Neural progenitor cell (in vitro differentiated cells): ENCODE measurements around the gene RCVRN. TPM values are rescaled to one million over a fixed set of nuclear protein-coding genes. Genes with fewer than 3 reads are reported as not detected.
A peak's percentile ranks its signal among the peaks of the same experiment; 100 is the strongest.

Experiments used
- DNase-seq: peaks from one replicate; pipeline ENCODE4 v3.0.0-alpha.2; 2016; ENCODE audit warnings: low spot score
- H2AFZ ChIP-seq: fragments of 200-600 bp; sonication (generic); replicated peaks from 2 replicates; pipeline ENCODE4 v1.6.1; 2016; ENCODE audit warnings: antibody characterized with exemption
- H3F3A ChIP-seq: fragments of 200-600 bp; sonication (generic); 2 replicates; pipeline ENCODE4 v1.6.1; 2016; ENCODE audit warnings: antibody characterized with exemption, low read depth
- H3K27ac ChIP-seq: fragments of 200-600 bp; sonication (generic); 2 replicates; pipeline ENCODE4 v1.5.1; 2016; ENCODE audit warnings: mild to moderate bottlenecking
- H3K27me3 ChIP-seq: fragments of 200-600 bp; sonication (generic); 2 replicates; pipeline ENCODE4 v1.6.1; 2016; ENCODE audit warnings: mild to moderate bottlenecking, moderate library complexity
- H3K36me3 ChIP-seq: fragments of 200-600 bp; sonication (generic); 2 replicates; pipeline ENCODE4 v1.5.1; 2016
- H3K4me1 ChIP-seq: fragments of 200-600 bp; sonication (generic); 2 replicates; pipeline ENCODE4 v1.6.1; 2016; ENCODE audit warnings: mixed run types
- H3K4me2 ChIP-seq: fragments of 200-600 bp; sonication (generic); 2 replicates; pipeline ENCODE4 v1.6.1; 2016
- H3K4me3 ChIP-seq: fragments of 200-600 bp; sonication (generic); 2 replicates; pipeline ENCODE4 v1.5.1; 2016
- H3K79me2 ChIP-seq: fragments of 200-600 bp; sonication (generic); 2 replicates; pipeline ENCODE4 v1.6.1; 2016; ENCODE audit warnings: low read depth
- H3K9ac ChIP-seq: fragments of 200-600 bp; sonication (generic); 2 replicates; pipeline ENCODE4 v1.6.1; 2016
- H3K9me3 ChIP-seq: fragments of 200-600 bp; sonication (generic); 2 replicates; pipeline ENCODE4 v1.5.1; 2016; ENCODE audit warnings: low read depth
- H4K20me1 ChIP-seq: fragments of 200-600 bp; sonication (generic); 2 replicates; pipeline ENCODE4 v1.6.1; 2016; ENCODE audit warnings: low read depth
- H3K27ac Mint-ChIP-seq: 3 replicates; pipeline ENCODE4 v1.8.0; 2021; ENCODE audit warnings: mixed read lengths
- H3K27me3 Mint-ChIP-seq: 2 replicates; pipeline ENCODE4 v1.8.0; 2022; ENCODE audit warnings: low read depth, mild to moderate bottlenecking, inconsistent platforms, moderate library complexity, mixed read lengths; ENCODE audit not compliant: insufficient read depth
- H3K36me3 Mint-ChIP-seq: 3 replicates; pipeline ENCODE4 v1.8.0; 2021; ENCODE audit warnings: mixed read lengths
- H3K4me1 Mint-ChIP-seq: 3 replicates; pipeline ENCODE4 v1.8.0; 2021; ENCODE audit warnings: mixed read lengths
- H3K4me3 Mint-ChIP-seq: 3 replicates; pipeline ENCODE4 v1.8.0; 2021; ENCODE audit warnings: mild to moderate bottlenecking, moderate library complexity, mixed read lengths
- H3K9me3 Mint-ChIP-seq: 3 replicates; pipeline ENCODE4 v1.8.0; 2020; ENCODE audit warnings: mixed read lengths
- CTCF ChIP-seq: fragments of 200-600 bp; sonication (generic); IDR thresholded peaks from 2 replicates; pipeline ENCODE4 v1.5.1; 2017; ENCODE audit warnings: antibody characterized with exemption, mild to moderate bottlenecking
- EZH2 ChIP-seq: fragments of 200-600 bp; sonication (generic); IDR thresholded peaks from 2 replicates; pipeline ENCODE4 v1.6.1; 2017; ENCODE audit warnings: antibody characterized with exemption, mild to moderate bottlenecking, moderate library complexity
- EZH2phosphoT487 ChIP-seq: fragments of 200-600 bp; sonication (generic); IDR thresholded peaks from 2 replicates; pipeline ENCODE4 v1.6.1; 2017; ENCODE audit warnings: antibody characterized with exemption
- total RNA-seq: library from RNA; depleted of rRNA; stranded (reverse); fragments of >200 nt; gene quantifications from 2 replicates; pipeline ENCODE4 v1.2.3, GENCODE V29; 2015; ENCODE audit warnings: low replicate concordance

The RCVRN gene
- total RNA-seq, 1 donor from 2014 or later: not detected

- Mint-ChIP-seq H3K27ac (no peak overlapping the region), H3K4me1 (peaks cover 57% of the 10 kb centered on the region), H3K36me3 (no peaks in the 10 kb centered on the region), H3K9me3 (peaks cover 3% of the 10 kb centered on the region), H3K27me3 (peaks cover 12% of the 10 kb centered on the region), H3K4me3 (no peak overlapping the region)
- Histone ChIP-seq H3F3A (no peaks in the 10 kb centered on the region), H4K20me1 (no peaks in the 10 kb centered on the region), H2AFZ (no peak overlapping the region), H3K27me3 (peaks cover 3% of the 10 kb centered on the region), H3K9ac (no peak overlapping the region), H3K36me3 (no peaks in the 10 kb centered on the region), H3K27ac (no peak overlapping the region), H3K4me2 (no peak overlapping the region), H3K4me1 (peaks cover 34% of the 10 kb centered on the region), H3K4me3 (no peak overlapping the region), H3K9me3 (no peaks in the 10 kb centered on the region), H3K79me2 (no peaks in the 10 kb centered on the region)
- DNase-seq: no peak
- TF ChIP-seq EZH2phosphoT487: no peak
- TF ChIP-seq CTCF: no peak
- TF ChIP-seq EZH2: no peak
Measured at GRCh38 chr17:9898812-9899211, 6.3 kb downstream of the RCVRN start.

GRCh38 chr17:9897372-9897968 is 7.6 kb downstream of the RCVRN start:
- Histone ChIP-seq H3K9me3 (no peaks in the 10 kb centered on the region), H4K20me1 (no peaks in the 10 kb centered on the region), H3K79me2 (no peaks in the 10 kb centered on the region), H3F3A (no peaks in the 10 kb centered on the region), H2AFZ (no peak overlapping the region), H3K4me1 (peaks cover 30% of the 10 kb centered on the region), H3K4me3 (no peak overlapping the region), H3K4me2 (peak overlapping the region; percentile 50), H3K9ac (no peak overlapping the region), H3K27me3 (peaks cover 3% of the 10 kb centered on the region), H3K36me3 (no peaks in the 10 kb centered on the region), H3K27ac (no peak overlapping the region)
- H3K36me3 Mint-ChIP-seq: no peaks in the 10 kb centered on the region
- H3K27ac Mint-ChIP-seq: peak overlapping the region; percentile 93
- peak; percentile 62 for DNase-seq
- peak overlapping the region; percentile 73 for H3K4me3 Mint-ChIP-seq
- H3K4me1 Mint-ChIP-seq: peaks cover 52% of the 10 kb centered on the region
- peaks cover 12% of the 10 kb centered on the region for H3K27me3 Mint-ChIP-seq
- no peak for TF ChIP-seq CTCF
- no peak for TF ChIP-seq EZH2
- no peak for TF ChIP-seq EZH2phosphoT487
- H3K9me3 Mint-ChIP-seq: peaks cover 3% of the 10 kb centered on the region

- H3K79me2 ChIP-seq: no peaks in the 10 kb centered on the region
- H3K27ac Mint-ChIP-seq: no peak overlapping the region
- no peak for DNase-seq
- H3K4me2 ChIP-seq: no peak overlapping the region
- no peak for TF ChIP-seq EZH2
- no peak for TF ChIP-seq CTCF
- no peak overlapping the region for H3K4me3 ChIP-seq
- peaks cover 19% of the 10 kb centered on the region for H3K4me1 ChIP-seq
- H3K27me3 Mint-ChIP-seq: peaks cover 10% of the 10 kb centered on the region
- no peak overlapping the region for H3K4me3 Mint-ChIP-seq
- H3K9ac ChIP-seq: no peak overlapping the region
- H3K36me3 ChIP-seq: no peaks in the 10 kb centered on the region
- no peaks in the 10 kb centered on the region for H3K36me3 Mint-ChIP-seq
- no peak overlapping the region for H2AFZ ChIP-seq
- no peaks in the 10 kb centered on the region for H3K9me3 ChIP-seq
- no peaks in the 10 kb centered on the region for H3F3A ChIP-seq
- peaks cover 3% of the 10 kb centered on the region for H3K9me3 Mint-ChIP-seq
- peaks cover 38% of the 10 kb centered on the region for H3K4me1 Mint-ChIP-seq
- peaks cover 3% of the 10 kb centered on the region for H3K27me3 ChIP-seq
- H4K20me1 ChIP-seq: no peaks in the 10 kb centered on the region
- H3K27ac ChIP-seq: no peak overlapping the region
Measured at GRCh38 chr17:9895923-9896322, 9.1 kb downstream of the RCVRN start.
